Fibroblast of lung (primary cell): ENCODE results near the gene MAML2. TPM values are rescaled to one million over a fixed set of nuclear protein-coding genes. Genes with fewer than 3 reads are reported as not detected.

Experiments used
- DNase-seq, 2 donors: peaks; one replicate each; pipeline versions ENCODE4 v3.0.0 to v3.0.0-alpha.2; 2010; ENCODE audit warnings: low read depth in 2 of 2
- H2AFZ ChIP-seq: 2 replicates; pipeline ENCODE4 v1.5.1; 2012; ENCODE audit warnings: low read length, control low read depth, inconsistent platforms
- H3K27ac ChIP-seq: 2 replicates; pipeline ENCODE4 v1.5.1; 2011; ENCODE audit warnings: low read length, control low read depth; ENCODE audit not compliant: insufficient read depth
- H3K27me3 ChIP-seq: 2 replicates; pipeline ENCODE4 v1.5.1; 2011; ENCODE audit warnings: mild to moderate bottlenecking, low read length; ENCODE audit not compliant: control insufficient read depth, insufficient read depth
- H3K36me3 ChIP-seq: 2 replicates; pipeline ENCODE4 v1.5.1; 2011; ENCODE audit warnings: low read length; ENCODE audit not compliant: control insufficient read depth, insufficient read depth
- H3K4me1 ChIP-seq: 2 replicates; pipeline ENCODE4 v1.5.1; 2011; ENCODE audit warnings: low read length; ENCODE audit not compliant: control insufficient read depth, insufficient read depth; ENCODE audit errors: extremely low read depth
- H3K4me2 ChIP-seq: 2 replicates; pipeline ENCODE4 v1.5.1; 2011; ENCODE audit warnings: low read length, control low read depth; ENCODE audit not compliant: insufficient read depth; ENCODE audit errors: extremely low read depth
- H3K4me3 ChIP-seq, 4 experiments: fragments of 200-600 bp in 1 of 4; sonication (generic) in 1 of 4; replicated peaks in 1 of 4; 2 replicates each; pipeline ENCODE4 v1.5.1; 2011 to 2016; ENCODE audit warnings: low read length in 4 of 4, low read depth in 3 of 4, mild to moderate bottlenecking in 3 of 4, control low read depth in 2 of 4, inconsistent platforms in 1 of 4, mixed read lengths in 1 of 4; ENCODE audit not compliant: insufficient read depth in 1 of 4; ENCODE audit errors: control extremely low read depth in 1 of 4
- H3K79me2 ChIP-seq: 2 replicates; pipeline ENCODE4 v1.5.1; 2012; ENCODE audit warnings: mild to moderate bottlenecking, low read length, inconsistent platforms; ENCODE audit not compliant: control insufficient read depth, insufficient read depth
- H3K9ac ChIP-seq: 2 replicates; pipeline ENCODE4 v1.5.1; 2011; ENCODE audit warnings: mild to moderate bottlenecking, low read length, control low read depth; ENCODE audit not compliant: insufficient read depth
- H3K9me3 ChIP-seq: 2 replicates; pipeline ENCODE4 v1.5.1; 2012; ENCODE audit warnings: low read depth, low read length; ENCODE audit not compliant: control insufficient read depth, insufficient read depth
- H4K20me1 ChIP-seq: 2 replicates; pipeline ENCODE4 v1.5.1; 2011; ENCODE audit warnings: low read length; ENCODE audit not compliant: control insufficient read depth, insufficient read depth; ENCODE audit errors: extremely low read depth
- CTCF ChIP-seq, 2 donors: IDR thresholded peaks in 1 of 2; conservative IDR thresholded peaks in 1 of 2; 1 replicate in 1 of 2; 2 replicates in 1 of 2; pipeline ENCODE4 v1.5.1; 2011 to 2012; ENCODE audit warnings: low read length in 2 of 2, control low read depth in 1 of 2, inconsistent platforms in 1 of 2, low read depth in 1 of 2, mild to moderate bottlenecking in 1 of 2
- EZH2 ChIP-seq: IDR thresholded peaks from 2 replicates; pipeline ENCODE4 v1.5.1; 2012; ENCODE audit warnings: low read length, control low read depth, mild to moderate bottlenecking; ENCODE audit errors: missing control alignments
- polyA plus RNA-seq, 2 donors: library from polyadenylated mRNA; depleted of rRNA in 1 of 2; stranded (reverse) in 1 of 2; unstranded in 1 of 2; fragments of >200 nt; gene quantifications; 2 replicates each; pipeline ENCODE4 v1.2.1, GENCODE V29; 2011 to 2012; ENCODE audit warnings: missing spikeins in 1 of 2
- total RNA-seq: library from RNA; depleted of rRNA; stranded (reverse); fragments of >200 nt; gene quantifications from 2 replicates; pipeline ENCODE4 v1.2.1, GENCODE V29; 2014

The MAML2 gene
- total and polyA plus RNA-seq, 2 donors (not counting 1 experiment from before 2014, with no cell fraction given), result 13.0 to 19.0 TPM

DNA sequence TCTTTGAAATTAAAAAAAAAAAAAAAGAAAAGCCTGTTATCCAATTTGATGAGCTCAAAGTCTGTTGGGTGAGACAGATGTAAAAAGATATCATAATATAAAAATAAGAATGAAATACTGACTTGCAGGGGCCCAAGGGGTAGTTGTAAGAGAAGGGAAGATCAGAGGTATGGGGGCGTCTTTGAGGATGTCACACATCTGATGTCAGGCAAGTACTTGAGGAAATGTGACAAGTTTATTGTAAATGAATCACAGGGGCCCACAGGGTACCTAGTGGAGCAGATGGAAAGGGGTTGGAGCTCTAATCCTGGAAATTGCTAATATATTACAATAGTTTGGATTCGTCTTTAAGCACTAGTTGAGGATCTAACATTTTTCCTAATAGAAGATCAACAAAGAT, 131.6 kb downstream of the MAML2 start:
- no peak overlapping the region for H3K4me2 ChIP-seq
- H3K27me3 ChIP-seq, result no peaks in the 10 kb centered on the region
- no peak overlapping the region for H2AFZ ChIP-seq
- H3K4me1 ChIP-seq, result peaks cover 28% of the 10 kb centered on the region
- peaks cover 4% of the 10 kb centered on the region for H3K79me2 ChIP-seq
- H3K9me3 ChIP-seq, result no peaks in the 10 kb centered on the region
- no peaks in the 10 kb centered on the region for H3K36me3 ChIP-seq
- no peak overlapping the region for H3K4me3 ChIP-seq
- DNase-seq, result no peak
- no peaks in the 10 kb centered on the region for H4K20me1 ChIP-seq
- no peak overlapping the region for H3K27ac ChIP-seq
- TF ChIP-seq EZH2 (no peak), CTCF (conservative IDR thresholded peaks at IDR 0.05 in 1 of 2, IDR thresholded peaks at IDR 0.05 in 1 of 2; ENCODE audit: low read depth in 1 of 2, low read length in 2 of 2) (no peak)
- H3K9ac ChIP-seq, result no peak overlapping the region

DNA sequence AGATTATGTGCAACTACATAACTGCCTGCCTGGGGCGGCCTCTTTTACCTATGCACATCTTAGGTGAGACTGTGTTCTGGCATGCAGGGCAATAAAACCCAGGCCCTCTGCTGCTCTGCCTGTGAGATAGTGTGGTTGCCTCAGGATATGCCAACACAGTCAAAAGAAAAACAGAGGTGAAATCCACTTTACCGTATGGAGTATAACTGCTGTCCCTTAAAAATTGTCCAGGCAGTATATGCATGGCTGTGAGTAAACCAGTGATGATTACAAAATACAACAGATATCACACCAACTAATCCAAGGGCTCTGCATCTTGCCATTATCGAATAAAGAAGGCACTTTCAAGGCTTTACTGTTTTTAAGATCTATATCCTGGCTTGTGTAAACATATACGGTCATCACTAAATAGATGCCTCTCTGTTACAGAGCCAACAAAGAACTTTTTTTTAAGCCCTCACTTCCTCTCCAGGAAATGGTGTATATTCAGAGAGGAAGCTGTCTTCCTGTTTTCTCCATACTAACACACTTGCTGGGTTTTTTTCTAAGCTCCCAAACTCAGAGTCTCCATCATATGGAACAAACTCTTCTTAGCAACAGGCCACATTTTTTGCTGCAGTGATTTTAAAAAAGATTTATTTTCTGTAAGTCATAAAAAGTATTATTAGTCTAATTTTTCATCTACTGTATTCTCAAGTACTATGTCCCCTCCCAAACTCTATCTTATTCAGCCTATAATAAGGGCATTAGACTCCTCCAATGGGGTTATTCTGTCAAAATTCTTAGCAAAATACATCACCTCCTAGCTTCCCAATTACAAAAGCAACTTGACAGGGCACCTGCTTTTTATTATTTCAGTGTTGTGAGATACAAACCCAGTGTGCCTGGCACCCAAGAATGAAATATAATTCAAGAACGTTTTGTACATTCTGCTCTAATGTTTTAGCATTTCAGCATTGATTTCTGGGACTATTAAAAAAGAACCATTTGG, 135.2 kb downstream of the MAML2 start:
- Histone ChIP-seq H3K4me1 (peaks cover 9% of the 10 kb centered on the region), H3K4me2 (no peak overlapping the region), H3K27ac (no peak overlapping the region), H3K9ac (no peak overlapping the region), H3K9me3 (no peaks in the 10 kb centered on the region), H3K27me3 (no peaks in the 10 kb centered on the region), H4K20me1 (no peaks in the 10 kb centered on the region), H2AFZ (no peak overlapping the region), H3K79me2 (no peaks in the 10 kb centered on the region), H3K36me3 (no peaks in the 10 kb centered on the region), H3K4me3 (no peak overlapping the region)
- DNase-seq, result no peak
- TF ChIP-seq EZH2, result no peak
- no peak for TF ChIP-seq CTCF (conservative IDR thresholded peaks at IDR 0.05 in 1 of 2, IDR thresholded peaks at IDR 0.05 in 1 of 2; ENCODE audit: low read depth in 1 of 2, low read length in 2 of 2)

- Histone ChIP-seq H4K20me1 (no peaks in the 10 kb centered on the region), H3K36me3 (no peaks in the 10 kb centered on the region), H3K27me3 (no peaks in the 10 kb centered on the region), H3K4me3 (no peak overlapping the region), H3K79me2 (no peaks in the 10 kb centered on the region), H3K27ac (no peak overlapping the region), H2AFZ (no peak overlapping the region), H3K9ac (no peak overlapping the region), H3K4me2 (no peak overlapping the region), H3K4me1 (peaks cover 3% of the 10 kb centered on the region), H3K9me3 (no peaks in the 10 kb centered on the region)
- no peak for TF ChIP-seq EZH2
- no peak for TF ChIP-seq CTCF (conservative IDR thresholded peaks at IDR 0.05 in 1 of 2, IDR thresholded peaks at IDR 0.05 in 1 of 2; ENCODE audit: low read depth in 1 of 2, low read length in 2 of 2)
- DNase-seq, result no peak
Measured at GRCh38 chr11:96206955-96207354, 136.0 kb downstream of the MAML2 start.
